GM21786 (cell line): ENCODE data around the gene EIF2B1.

ENCODE experiments used
- ATAC-seq: cut with Tn5 transposase; IDR thresholded peaks from one replicate; pipeline ENCODE4 v1.9.1; 2021; ENCODE audit not compliant: unreplicated experiment

EIF2B1 gene

DNA sequence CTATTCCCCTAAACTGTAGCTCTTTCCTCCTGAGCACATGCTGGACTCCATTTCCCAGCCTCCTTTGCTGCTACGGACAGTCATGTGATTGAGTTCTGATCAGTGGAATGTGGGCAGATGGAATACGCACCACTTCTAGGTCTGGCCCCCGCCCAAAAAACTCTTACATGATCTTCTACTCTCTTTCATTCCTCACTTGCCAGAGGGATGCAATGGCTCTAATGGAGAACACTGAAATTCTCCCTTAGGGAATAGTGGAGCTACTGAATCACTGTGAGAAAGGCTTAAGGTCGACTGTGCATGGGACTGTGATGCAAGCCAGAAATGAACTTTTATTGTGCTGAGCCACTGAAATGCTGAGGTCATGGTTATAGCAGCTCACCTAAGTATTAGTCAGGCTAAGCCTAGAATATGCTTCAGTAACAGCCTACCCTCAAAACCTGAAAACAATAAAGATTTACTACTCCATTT, 62.1 kb downstream of the EIF2B1 start:
- no peak for ATAC-seq
